HepG2 (cell line): ENCODE results near the gene HNRNPUL2. TPM values are rescaled to one million over a fixed set of nuclear protein-coding genes. Genes with fewer than 3 reads are reported as not detected.
A peak's percentile ranks its signal among the peaks of the same experiment; 100 is the strongest.

Source experiments
- ATAC-seq: fragments of 200-7000 bp; cut with Tn5 transposase; 3 replicates; pipeline ENCODE4 v1.9.1; 2020; ENCODE audit warnings: mild to moderate bottlenecking, moderate library complexity
- BruUV-seq: library from RNA; stranded (reverse); fragments of 400-500 nt; replicated peaks from 2 replicates; lab custom pipeline; 2021; lab: Mats Ljungman, UMichigan
- CTCF ChIA-PET: fragments of 300-600 bp; formaldehyde crosslinking; extraction: SDS; loops from one replicate; lab custom pipeline; 2021; ENCODE audit warnings: low total read pairs, inconsistent platforms, low intra/inter-chr PET ratio; lab: Yijun Ruan, JAX
- POLR2A ChIA-PET: fragments of 350-600 bp; sonication (Branson Sonifier 250); formaldehyde crosslinking; loops from one replicate; lab custom pipeline; 2020; ENCODE audit warnings: antibody characterized with exemption, inconsistent platforms; lab: Yijun Ruan, JAX
- DNase-seq: peaks from one replicate; pipeline ENCODE4 v3.0.0-alpha.2; 2015; ENCODE audit warnings: low spot score
- FAIRE-seq: peaks from 3 replicates; lab custom pipeline; 2011; peaks lifted over from hg19 to GRCh38; lab: Jason Lieb, UNC
- H2AFZ ChIP-seq: one replicate; pipeline ENCODE4 v1.6.1; 2011; ENCODE audit warnings: low read length, inconsistent platforms
- H3K27ac ChIP-seq: fragments of 300-600 bp; 3 replicates; pipeline ENCODE4 v1.8.0; 2011; ENCODE audit warnings: mixed run types, mild to moderate bottlenecking, mixed read lengths, low read length, inconsistent platforms; ENCODE audit not compliant: insufficient read depth; ENCODE audit errors: extremely low read length
- H3K27me3 ChIP-seq, 2 experiments: fragments of 200-600 bp in 1 of 2; 2 replicates in 1 of 2; 3 replicates in 1 of 2; pipeline versions ENCODE4 v1.6.0 to v1.8.0; 2011; ENCODE audit warnings: low read length in 2 of 2, mild to moderate bottlenecking in 2 of 2, moderate library complexity in 2 of 2, inconsistent platforms in 1 of 2; ENCODE audit not compliant: insufficient read depth in 2 of 2, control insufficient read depth in 1 of 2
- H3K36me3 ChIP-seq, 2 experiments: fragments of 200-600 bp in 1 of 2; replicated peaks in 1 of 2; 2 replicates in 1 of 2; 3 replicates in 1 of 2; pipeline versions ENCODE4 v1.5.1 to v1.8.0; 2011; ENCODE audit warnings: low read length in 2 of 2, inconsistent platforms in 1 of 2; ENCODE audit not compliant: insufficient read depth in 2 of 2, control insufficient read depth in 1 of 2
- H3K4me1 ChIP-seq: 2 replicates; pipeline ENCODE4 v1.5.1; 2012; ENCODE audit warnings: low read length, inconsistent platforms; ENCODE audit not compliant: insufficient read depth
- H3K4me2 ChIP-seq: 2 replicates; pipeline ENCODE4 v1.6.0; 2011; ENCODE audit warnings: low read depth, low read length, inconsistent platforms
- H3K4me3 ChIP-seq, 3 experiments: fragments of 200-600 bp in 1 of 3; sonication (generic), shearing (Covaris generic) in 1 of 3; replicated peaks in 1 of 3; 2 replicates each; pipeline ENCODE4 v1.5.1; 2011 to 2016; ENCODE audit warnings: low read length in 3 of 3, inconsistent platforms in 2 of 3, low read depth in 2 of 3, mild to moderate bottlenecking in 2 of 3, control low read depth in 1 of 3, mixed read lengths in 1 of 3; ENCODE audit not compliant: insufficient read depth in 1 of 3
- H3K79me2 ChIP-seq: one replicate; pipeline ENCODE4 v1.6.1; 2011; ENCODE audit warnings: low read length, inconsistent platforms; ENCODE audit not compliant: insufficient read depth
- H3K9ac ChIP-seq: 2 replicates; pipeline ENCODE4 v1.6.0; 2011; ENCODE audit warnings: mild to moderate bottlenecking, low read depth, low read length, inconsistent platforms; ENCODE audit not compliant: insufficient read depth
- H3K9me3 ChIP-seq: 2 replicates; pipeline ENCODE4 v1.5.1; 2012; ENCODE audit warnings: mild to moderate bottlenecking, low read length
- H4K20me1 ChIP-seq: 2 replicates; pipeline ENCODE4 v1.6.0; 2011; ENCODE audit warnings: inconsistent platforms, mild to moderate bottlenecking, low read length, moderate library complexity; ENCODE audit not compliant: insufficient read depth
- AGO2 ChIP-seq: fragments of 200-400 bp; formaldehyde crosslinking; optimal IDR thresholded peaks from 2 replicates; pipeline ENCODE3; 2017; ENCODE audit warnings: mild to moderate bottlenecking, low read depth, low read length, moderate library complexity
- BHLHE40 ChIP-seq: IDR thresholded peaks from 2 replicates; pipeline ENCODE4 v1.6.1; 2011; ENCODE audit warnings: low read length, improper control_type of control experiment
- CAMTA2 ChIP-seq: sonication (generic); formaldehyde crosslinking; IDR thresholded peaks from 2 replicates; pipeline ENCODE4 v1.4.0; 2020; ENCODE audit warnings: mild to moderate bottlenecking, missing genetic modification reagents, borderline replicate concordance
- CHD4 ChIP-seq: fragments of 200-600 bp; sonication (generic); IDR thresholded peaks from 2 replicates; pipeline ENCODE4 v1.7.0; 2017; ENCODE audit warnings: mild to moderate bottlenecking, low read length, borderline replicate concordance
- DR1 ChIP-seq: sonication (generic); formaldehyde crosslinking; IDR thresholded peaks from 2 replicates; pipeline ENCODE4 v1.8.0; 2021; ENCODE audit warnings: mild to moderate bottlenecking, missing genetic modification reagents, inconsistent platforms
- EZH2 ChIP-seq: conservative IDR thresholded peaks from 2 replicates; pipeline ENCODE4 v1.6.1; 2012; ENCODE audit warnings: mild to moderate bottlenecking, low read depth, low read length, moderate library complexity
- GABPA ChIP-seq, 2 experiments: IDR thresholded peaks; 2 replicates each; pipeline ENCODE4 v1.6.1; 2011 to 2016; ENCODE audit warnings: low read depth in 2 of 2, low read length in 1 of 2, missing biosample characterization in 1 of 2, missing genetic modification characterization in 1 of 2
- POGK ChIP-seq: sonication (generic); formaldehyde crosslinking; conservative IDR thresholded peaks from 2 replicates; pipeline ENCODE4 v1.8.0; 2022; ENCODE audit warnings: mild to moderate bottlenecking, moderate library complexity, missing genetic modification reagents
- POLR2A ChIP-seq, 2 experiments: IDR thresholded peaks; 2 replicates each; pipeline ENCODE4 v1.6.1; 2011; ENCODE audit warnings: low read depth in 2 of 2, low read length in 2 of 2, mild to moderate bottlenecking in 1 of 2, moderate library complexity in 1 of 2; ENCODE audit not compliant: insufficient read depth in 1 of 2
- POLR2G ChIP-seq: fragments of 200-400 bp; formaldehyde crosslinking; IDR thresholded peaks from 2 replicates; pipeline ENCODE4 v1.6.1; 2018; ENCODE audit warnings: mild to moderate bottlenecking, low read depth, low read length, moderate library complexity
- RBM22 ChIP-seq: fragments of 200-400 bp; formaldehyde crosslinking; optimal IDR thresholded peaks from 2 replicates; pipeline ENCODE3; 2017; ENCODE audit warnings: mild to moderate bottlenecking, low read length, moderate library complexity
- TEAD2 ChIP-seq: sonication (generic); formaldehyde crosslinking; IDR thresholded peaks from 2 replicates; pipeline ENCODE4 v1.9.0; 2021; ENCODE audit warnings: missing genetic modification reagents
- ZKSCAN8 ChIP-seq: IDR thresholded peaks from 2 replicates; pipeline ENCODE4 v1.6.1; 2016; ENCODE audit warnings: borderline replicate concordance, missing genetic modification reagents, missing compliant biosample characterization
- ZNF569 ChIP-seq: sonication (generic); formaldehyde crosslinking; IDR thresholded peaks from 2 replicates; pipeline ENCODE4 v1.5.0; 2020; ENCODE audit warnings: mild to moderate bottlenecking, missing genetic modification reagents, moderate library complexity, borderline replicate concordance
- ZNF580 ChIP-seq: IDR thresholded peaks from 2 replicates; pipeline ENCODE4 v1.6.1; 2016; ENCODE audit warnings: low read depth, borderline replicate concordance
- ZNF713 ChIP-seq: sonication (generic); formaldehyde crosslinking; IDR thresholded peaks from 2 replicates; pipeline ENCODE4 v1.4.0; 2020; ENCODE audit warnings: mild to moderate bottlenecking, missing genetic modification reagents
- WGBS: methylation state at CpG from one replicate; pipeline ENCODE4 v1.1.6; 2017; ENCODE audit warnings: low lambda C conversion rate; 5-methylcytosine and 5-hydroxymethylcytosine counted together
- in situ Hi-C: cut with HindIII; loops from 2 replicates; pipeline ENCODE4 v1.10.0; 2017; ENCODE audit warnings: low pct_unique_long_range_greater_than_20kb; ENCODE audit not compliant: extremely low pct_ligation_motif_present
- intact Hi-C: fragments of 100-400 bp; cut with micrococcal nuclease; formaldehyde crosslinking; loops from one replicate; pipeline ENCODE4 v1.10.0; 2022; ENCODE audit not compliant: unreplicated experiment
- polyA plus RNA-seq, 8 experiments: library from polyadenylated mRNA; depleted of rRNA in 3 of 8; stranded (reverse) in 7 of 8; unstranded in 1 of 8; fragments of >200 nt; fragmentation: Illumina TruSeq in 4 of 8; extraction: Trizol in 4 of 8; gene quantifications; 2 replicates each; pipeline versions ENCODE4 v1.2.1 to v1.2.3, GENCODE V29; 2011 to 2016; ENCODE audit warnings: low read depth in 4 of 8, missing spikeins in 1 of 8, mixed read lengths in 1 of 8; ENCODE audit not compliant: insufficient read depth in 1 of 8
- total RNA-seq, 5 experiments: library from RNA; depleted of rRNA; stranded (reverse); fragments of >200 nt; fragmentation: Illumina TruSeq; extraction: Trizol; gene quantifications; 2 replicates each; pipeline ENCODE4 v1.2.3, GENCODE V29; 2016; ENCODE audit warnings: low read depth in 1 of 5

Gene HNRNPUL2
- total and polyA plus RNA-seq, 2 of the 13 experiments (the other 11 are each of a cell fraction or from before 2014, with no cell fraction given), result 8.4 to 9.6 TPM

- TF ChIP-seq POGK (no peak), TEAD2 (CRISPR knock-in tag) (no peak), ZNF569 (CRISPR knock-in tag) (no peak), ZNF580 (CRISPR knock-in tag) (no peak), ZKSCAN8 (CRISPR knock-in tag) (peak; percentile 32; the same call in 1 of the 2 replicates)
Measured at GRCh38 chr11:62669420-62670161, 57.7 kb downstream of the HNRNPUL2 start (continued).

- FAIRE-seq (no peak), DNase-seq (no peak), ATAC-seq (no peak)
- in situ Hi-C loops, result no loop called here
- H3K9me3 ChIP-seq, result no peaks in the 10 kb centered on the region
- peaks cover 0 to 15% of the 10 kb centered on the region in 2 experiments; a peak in 2 of 5 replicates for H3K36me3 ChIP-seq
- intact Hi-C loops, result no loop called here
- H3K4me2 ChIP-seq, result no peak overlapping the region
- H4K20me1 ChIP-seq, result no peaks in the 10 kb centered on the region; the same call in none of the 2 replicates
- BruUV-seq, result no TSS peak
- no peaks in the 10 kb centered on the region; a peak in 1 of 5 replicates for H3K27me3 ChIP-seq
- peak in 1 of 2 experiments; percentile 52; a peak in 1 of 4 replicates for TF ChIP-seq POLR2A (IDR thresholded peaks at IDR 0.05; ENCODE audit: insufficient read depth in 1 of 2, low read depth in 2 of 2, low read length in 2 of 2)
- no peak for TF ChIP-seq BHLHE40
- TF ChIP-seq AGO2, result peak; percentile 8
- peak; percentile 6; the same call in 1 of the 2 replicates for TF ChIP-seq POLR2G
- TF ChIP-seq CHD4, result no peak
- no peak for TF ChIP-seq DR1 (CRISPR knock-in tag)
- TF ChIP-seq GABPA (IDR thresholded peaks at IDR 0.05; ENCODE audit: low read depth, low read length), result no peak
- TF ChIP-seq GABPA (CRISPR knock-in tag; IDR thresholded peaks at IDR 0.05; ENCODE audit: low read depth), result no peak
- TF ChIP-seq CAMTA2 (CRISPR knock-in tag), result no peak
- TF ChIP-seq RBM22, result peak; percentile 80
- TF ChIP-seq ZNF713 (CRISPR knock-in tag), result no peak
- no peak for TF ChIP-seq EZH2
- no peak overlapping the region for H3K4me3 ChIP-seq
- peaks cover 59% of the 10 kb centered on the region for H3K4me1 ChIP-seq
- H3K9ac ChIP-seq, result peak overlapping the region; percentile 91
- ChIA-PET CTCF (no interaction called here), POLR2A (interaction anchor here (0.7 to 6.6 kb wide), 10 partner anchors 9 to 174 kb away, joined by 3 to 98 read pairs (median 6); partner anchors contain the start of genes B3GAT3, GANAB, HNRNPUL2 and INTS5)
- no peak overlapping the region for H2AFZ ChIP-seq
- no peak overlapping the region for H3K27ac ChIP-seq
- H3K79me2 ChIP-seq, result peaks cover 50% of the 10 kb centered on the region
- 93% methylated on average over 2 of the region's 2 CpGs for WGBS
Measured at GRCh38 chr11:62667460-62667859, 59.8 kb downstream of the HNRNPUL2 start.
